ENCODE results near the gene KRT10.

KRT10 gene

DNA sequence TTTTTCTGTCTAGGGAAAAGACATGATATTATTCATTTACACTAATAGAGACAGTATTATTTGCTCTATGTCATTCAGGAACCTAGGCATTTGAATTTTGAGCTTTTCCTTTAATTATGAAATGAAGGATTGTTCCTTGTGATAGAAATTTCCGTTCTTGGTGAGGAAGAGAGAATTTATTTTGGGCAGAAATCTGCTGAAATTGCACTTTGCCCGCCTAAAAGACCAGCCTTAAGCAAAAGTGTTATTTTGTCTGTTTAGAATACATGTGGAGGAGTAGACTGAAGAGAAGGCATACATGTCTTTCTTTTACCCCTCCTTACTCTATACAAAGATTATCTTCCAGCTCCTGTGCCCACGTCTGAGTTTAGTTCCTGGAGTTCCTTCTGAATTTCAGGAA, 16.8 kb upstream of the KRT10 start:
- Histone ChIP-seq H3K36me3 (ENCODE audit: low read depth) (peaks cover 8% of the 10 kb centered on the region; the same call in 1 of the 2 replicates), H3K4me3 (ENCODE audit: severe bottlenecking) (no peak overlapping the region), H3K27me3 (ENCODE audit: insufficient read depth, poor library complexity, severe bottlenecking) (no peaks in the 10 kb centered on the region), H3K9me3 (ENCODE audit: severe bottlenecking) (no peaks in the 10 kb centered on the region), H3K27ac (ENCODE audit: poor library complexity, severe bottlenecking) (no peak overlapping the region), H3K4me1 (ENCODE audit: insufficient read depth, poor library complexity, severe bottlenecking) (no peaks in the 10 kb centered on the region)
- DNase-seq (ENCODE audit: low spot score) (no peak), ATAC-seq (ENCODE audit: low read depth) (no peak)
- TF ChIP-seq, protein P1, sequence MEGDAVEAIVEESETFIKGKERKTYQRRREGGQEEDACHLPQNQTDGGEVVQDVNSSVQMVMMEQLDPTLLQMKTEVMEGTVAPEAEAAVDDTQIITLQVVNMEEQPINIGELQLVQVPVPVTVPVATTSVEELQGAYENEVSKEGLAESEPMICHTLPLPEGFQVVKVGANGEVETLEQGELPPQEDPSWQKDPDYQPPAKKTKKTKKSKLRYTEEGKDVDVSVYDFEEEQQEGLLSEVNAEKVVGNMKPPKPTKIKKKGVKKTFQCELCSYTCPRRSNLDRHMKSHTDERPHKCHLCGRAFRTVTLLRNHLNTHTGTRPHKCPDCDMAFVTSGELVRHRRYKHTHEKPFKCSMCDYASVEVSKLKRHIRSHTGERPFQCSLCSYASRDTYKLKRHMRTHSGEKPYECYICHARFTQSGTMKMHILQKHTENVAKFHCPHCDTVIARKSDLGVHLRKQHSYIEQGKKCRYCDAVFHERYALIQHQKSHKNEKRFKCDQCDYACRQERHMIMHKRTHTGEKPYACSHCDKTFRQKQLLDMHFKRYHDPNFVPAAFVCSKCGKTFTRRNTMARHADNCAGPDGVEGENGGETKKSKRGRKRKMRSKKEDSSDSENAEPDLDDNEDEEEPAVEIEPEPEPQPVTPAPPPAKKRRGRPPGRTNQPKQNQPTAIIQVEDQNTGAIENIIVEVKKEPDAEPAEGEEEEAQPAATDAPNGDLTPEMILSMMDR (IDR thresholded peaks at IDR 0.05; ENCODE audit: poor library complexity, severe bottlenecking), result no peak

DNA sequence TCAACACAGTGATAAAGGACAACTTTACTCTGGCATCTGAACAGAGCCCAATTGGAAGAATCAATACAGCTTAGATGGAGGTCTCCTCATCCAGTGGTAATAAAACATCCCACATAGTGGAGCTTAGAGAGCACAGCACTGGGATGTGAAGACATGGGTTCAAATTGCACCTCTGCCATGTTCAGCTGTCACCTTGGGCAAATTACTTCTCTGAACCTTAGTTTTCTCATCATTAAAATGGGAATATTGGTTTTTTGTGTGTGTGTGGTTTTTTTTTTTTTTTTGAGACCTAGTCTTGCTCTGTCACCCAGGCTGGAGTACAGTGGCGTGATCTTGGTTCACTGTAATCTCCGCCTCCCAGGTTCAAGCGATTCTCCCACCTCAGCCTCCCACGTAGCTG, 13.6 kb upstream of the KRT10 start:
- DNase-seq (ENCODE audit: low spot score) (no peak), ATAC-seq (ENCODE audit: low read depth) (no peak)
- H3K4me1 ChIP-seq (ENCODE audit: insufficient read depth, poor library complexity, severe bottlenecking), result no peaks in the 10 kb centered on the region
- no peak overlapping the region for H3K4me3 ChIP-seq (ENCODE audit: severe bottlenecking)
- TF ChIP-seq, protein P1 (IDR thresholded peaks at IDR 0.05; ENCODE audit: poor library complexity, severe bottlenecking), result no peak
- no peaks in the 10 kb centered on the region for H3K9me3 ChIP-seq (ENCODE audit: severe bottlenecking)
- peaks cover 13% of the 10 kb centered on the region; the same call in 1 of the 2 replicates for H3K36me3 ChIP-seq (ENCODE audit: low read depth)
- H3K27ac ChIP-seq (ENCODE audit: poor library complexity, severe bottlenecking), result no peak overlapping the region
- no peaks in the 10 kb centered on the region for H3K27me3 ChIP-seq (ENCODE audit: insufficient read depth, poor library complexity, severe bottlenecking)

DNA sequence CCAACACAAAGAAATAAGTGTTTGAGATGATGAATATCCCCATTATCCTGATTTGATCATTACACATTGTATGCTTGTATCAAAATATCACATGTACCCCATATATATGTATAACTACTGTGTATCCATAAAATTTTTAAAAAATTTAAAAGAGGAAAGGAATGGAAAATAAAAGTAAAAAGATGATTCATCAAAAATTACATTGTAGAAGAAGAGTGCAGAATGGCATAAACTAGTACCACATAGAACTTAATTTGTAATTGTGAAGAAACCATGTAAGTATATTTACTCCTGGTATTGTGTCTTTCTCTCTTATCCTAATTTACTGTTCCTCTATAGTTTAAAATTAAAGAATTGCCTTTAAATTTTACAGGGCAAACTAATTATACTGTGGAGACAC, 11.5 kb upstream of the KRT10 start:
- H3K27ac ChIP-seq (ENCODE audit: poor library complexity, severe bottlenecking), result no peak overlapping the region
- TF ChIP-seq, protein P1 (IDR thresholded peaks at IDR 0.05; ENCODE audit: poor library complexity, severe bottlenecking), result no peak
- peaks cover 19% of the 10 kb centered on the region for H3K36me3 ChIP-seq (ENCODE audit: low read depth)

DNA sequence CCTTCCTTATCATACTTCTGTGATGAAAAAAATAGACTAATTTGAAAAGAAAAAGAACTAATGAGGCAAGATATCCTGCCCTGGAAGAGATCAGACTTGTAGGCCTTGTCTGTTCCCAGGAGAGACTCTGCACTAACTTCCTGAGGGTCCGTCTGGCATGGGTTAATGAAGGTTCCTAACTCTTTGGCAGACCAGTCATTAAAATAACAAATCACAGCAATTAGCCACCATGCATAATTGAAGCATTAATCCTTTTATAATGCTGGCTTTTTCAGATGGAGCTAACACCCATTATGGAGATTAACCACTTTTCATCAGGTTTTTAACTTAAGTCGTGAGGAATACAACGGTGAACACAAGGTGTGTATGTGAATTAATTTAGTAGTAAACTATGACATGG, 10.4 kb upstream of the KRT10 start:
- H3K4me3 ChIP-seq (ENCODE audit: severe bottlenecking), result no peak overlapping the region

More for the DNA sequence above, 11.5 kb upstream of the KRT10 start:
- no peak overlapping the region for H3K4me3 ChIP-seq (ENCODE audit: severe bottlenecking)
- H3K4me1 ChIP-seq (ENCODE audit: insufficient read depth, poor library complexity, severe bottlenecking), result no peaks in the 10 kb centered on the region
- H3K9me3 ChIP-seq (ENCODE audit: severe bottlenecking), result no peaks in the 10 kb centered on the region
- ATAC-seq (ENCODE audit: low read depth), result no peak
- no peaks in the 10 kb centered on the region for H3K27me3 ChIP-seq (ENCODE audit: insufficient read depth, poor library complexity, severe bottlenecking)
- no peak for DNase-seq (ENCODE audit: low spot score)

More for the DNA sequence above, 10.4 kb upstream of the KRT10 start:
- ATAC-seq (ENCODE audit: low read depth), result no peak
- H3K27ac ChIP-seq (ENCODE audit: poor library complexity, severe bottlenecking), result no peak overlapping the region
- H3K36me3 ChIP-seq (ENCODE audit: low read depth), result peaks cover 21% of the 10 kb centered on the region
- TF ChIP-seq, protein P1 (IDR thresholded peaks at IDR 0.05; ENCODE audit: poor library complexity, severe bottlenecking), result no peak
- no peaks in the 10 kb centered on the region for H3K27me3 ChIP-seq (ENCODE audit: insufficient read depth, poor library complexity, severe bottlenecking)
- H3K9me3 ChIP-seq (ENCODE audit: severe bottlenecking), result no peaks in the 10 kb centered on the region
- H3K4me1 ChIP-seq (ENCODE audit: insufficient read depth, poor library complexity, severe bottlenecking), result no peaks in the 10 kb centered on the region
- no peak for DNase-seq (ENCODE audit: low spot score)

Measured in RWPE2 (cell line).